ENCODE data around the gene CHERP. TPM values are rescaled to one million over a fixed set of nuclear protein-coding genes. Genes with fewer than 3 reads are reported as not detected.

CHERP gene
- total and polyA plus RNA-seq, 2 donors (not counting 1 experiment from before 2014, with no cell fraction given) = 38.3 to 98.9 TPM

DNA sequence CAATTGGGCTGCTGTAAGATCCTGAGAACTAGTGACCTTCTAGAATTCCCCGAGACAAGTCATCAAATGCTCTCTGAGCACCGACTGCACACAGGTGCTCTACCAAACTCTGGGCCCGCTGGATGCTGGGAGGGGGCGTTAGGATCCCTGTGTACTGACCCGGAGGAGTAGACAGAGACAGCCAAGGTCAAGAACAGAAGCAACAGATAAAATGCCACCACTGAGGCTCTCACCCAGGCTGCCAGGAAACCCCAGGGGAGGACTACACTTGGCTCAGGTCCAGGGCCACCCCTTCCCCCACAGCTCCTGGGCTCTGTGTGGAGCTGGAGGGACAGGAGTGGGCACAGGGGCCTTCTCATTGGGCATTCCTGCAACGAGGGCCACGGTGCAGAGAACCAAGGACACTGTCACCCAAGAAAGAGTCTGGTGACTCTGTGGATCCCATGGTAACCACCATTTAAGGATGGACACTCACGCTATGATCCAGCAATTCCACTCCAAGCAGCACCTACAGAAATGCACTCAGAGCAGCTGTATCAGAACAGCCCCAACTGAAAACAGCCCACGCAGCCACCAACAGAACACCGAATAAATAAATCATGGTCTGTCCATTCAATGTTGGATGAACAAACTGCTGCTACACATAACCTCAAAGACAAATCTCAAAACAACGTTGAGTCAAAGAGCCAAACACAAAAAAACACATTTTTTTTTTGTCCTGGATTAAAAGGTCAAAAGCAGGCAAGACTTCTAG, 46.8 kb upstream of the CHERP start:
- no peak for TF ChIP-seq EZH2 (IDR thresholded peaks at IDR 0.05; ENCODE audit: borderline replicate concordance, insufficient read depth, low read depth, low read length, poor library complexity, severe bottlenecking)
- TF ChIP-seq, protein P1, sequence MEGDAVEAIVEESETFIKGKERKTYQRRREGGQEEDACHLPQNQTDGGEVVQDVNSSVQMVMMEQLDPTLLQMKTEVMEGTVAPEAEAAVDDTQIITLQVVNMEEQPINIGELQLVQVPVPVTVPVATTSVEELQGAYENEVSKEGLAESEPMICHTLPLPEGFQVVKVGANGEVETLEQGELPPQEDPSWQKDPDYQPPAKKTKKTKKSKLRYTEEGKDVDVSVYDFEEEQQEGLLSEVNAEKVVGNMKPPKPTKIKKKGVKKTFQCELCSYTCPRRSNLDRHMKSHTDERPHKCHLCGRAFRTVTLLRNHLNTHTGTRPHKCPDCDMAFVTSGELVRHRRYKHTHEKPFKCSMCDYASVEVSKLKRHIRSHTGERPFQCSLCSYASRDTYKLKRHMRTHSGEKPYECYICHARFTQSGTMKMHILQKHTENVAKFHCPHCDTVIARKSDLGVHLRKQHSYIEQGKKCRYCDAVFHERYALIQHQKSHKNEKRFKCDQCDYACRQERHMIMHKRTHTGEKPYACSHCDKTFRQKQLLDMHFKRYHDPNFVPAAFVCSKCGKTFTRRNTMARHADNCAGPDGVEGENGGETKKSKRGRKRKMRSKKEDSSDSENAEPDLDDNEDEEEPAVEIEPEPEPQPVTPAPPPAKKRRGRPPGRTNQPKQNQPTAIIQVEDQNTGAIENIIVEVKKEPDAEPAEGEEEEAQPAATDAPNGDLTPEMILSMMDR (IDR thresholded peaks at IDR 0.05) = no peak
- Histone ChIP-seq H2AFZ (ENCODE audit: insufficient read depth, low read depth, low read length, poor library complexity, severe bottlenecking) (no peak overlapping the region), H3K27ac (ENCODE audit: low read length in 2 of 2) (peak overlapping the region; percentile 98 to 99), H3K9ac (ENCODE audit: low read length) (peak overlapping the region; percentile 89), H3K79me2 (ENCODE audit: control insufficient read depth, insufficient read depth, low read length) (peaks cover 87% of the 10 kb centered on the region), H3K4me2 (replicated peaks; ENCODE audit: low read depth, low read length, poor library complexity, severe bottlenecking) (peak overlapping the region; percentile 88), H3K4me1 (ENCODE audit: control insufficient read depth in 2 of 2, insufficient read depth in 2 of 2, low read length in 2 of 2) (peaks cover 75 to 95% of the 10 kb centered on the region in 2 donors), H3K27me3 (replicated peaks in 1 of 4; ENCODE audit: control extremely low read depth in 1 of 4, control insufficient read depth in 3 of 4, insufficient read depth in 4 of 4, low read length in 3 of 4) (no peaks in the 10 kb centered on the region), H3K36me3 (replicated peaks in 1 of 2; ENCODE audit: control extremely low read depth in 1 of 2, control insufficient read depth in 1 of 2, extremely low read depth in 1 of 2, insufficient read depth in 2 of 2, low read length in 1 of 2) (peaks cover 0 to 4% of the 10 kb centered on the region in 2 experiments), H4K20me1 (ENCODE audit: control insufficient read depth, insufficient read depth, low read length, poor library complexity, severe bottlenecking) (peaks cover 45% of the 10 kb centered on the region), H3K9me3 (ENCODE audit: control extremely low read depth in 1 of 3, control insufficient read depth in 2 of 3, insufficient read depth in 1 of 3, low read length in 2 of 3) (no peaks in the 10 kb centered on the region), H3K4me3 (ENCODE audit: control extremely low read depth in 1 of 5, extremely low read depth in 1 of 5, insufficient read depth in 1 of 5, low read depth in 2 of 5, low read length in 4 of 5) (peak overlapping the region in 4 of 5 experiments; percentile 68 to 93 (median 84))
- DNase-seq = no peak
- Mint-ChIP-seq H3K27me3 (no peaks in the 10 kb centered on the region), H3K4me1 (peaks cover 93% of the 10 kb centered on the region), H3K9me3 (ENCODE audit: insufficient read depth) (no peaks in the 10 kb centered on the region), H3K4me3 (peak overlapping the region; percentile 97), H3K27ac (peak overlapping the region; percentile 100)
- ChIA-PET POLR2A (interaction anchor here (0.5 to 7.0 kb wide), 6 partner anchors 9 to 274 kb away, joined by 3 to 73 read pairs (median 6); partner anchors contain the start of genes MED26 and SLC35E1), CTCF (interaction anchor here (0.5 to 2.5 kb wide), 8 partner anchors 16 to 464 kb away, joined by 3 to 26 read pairs (median 3); partner anchors contain the start of genes MED26 and SLC35E1)
- 55% methylated on average over 7 of the region's 11 CpGs for WGBS (ENCODE audit: insufficient coverage)
- ATAC-seq (ENCODE audit: low read depth) = no peak
- intact Hi-C loops (cut with micrococcal nuclease) = loop anchor here (1.0 to 10.0 kb wide), 8 partner anchors 17 to 718 kb away; partner anchors contain the start of genes CHERP, DDA1, HSH2D and MED26
